ENCODE measurements around the gene LRRN3. TPM values are rescaled to one million over a fixed set of nuclear protein-coding genes. Genes with fewer than 3 reads are reported as not detected.

Gene LRRN3
- total and polyA plus RNA-seq, 2 of the 8 experiments (the other 6 are each of a cell fraction or from before 2014, with no cell fraction given) = 0.20 to 0.32 TPM

DNA sequence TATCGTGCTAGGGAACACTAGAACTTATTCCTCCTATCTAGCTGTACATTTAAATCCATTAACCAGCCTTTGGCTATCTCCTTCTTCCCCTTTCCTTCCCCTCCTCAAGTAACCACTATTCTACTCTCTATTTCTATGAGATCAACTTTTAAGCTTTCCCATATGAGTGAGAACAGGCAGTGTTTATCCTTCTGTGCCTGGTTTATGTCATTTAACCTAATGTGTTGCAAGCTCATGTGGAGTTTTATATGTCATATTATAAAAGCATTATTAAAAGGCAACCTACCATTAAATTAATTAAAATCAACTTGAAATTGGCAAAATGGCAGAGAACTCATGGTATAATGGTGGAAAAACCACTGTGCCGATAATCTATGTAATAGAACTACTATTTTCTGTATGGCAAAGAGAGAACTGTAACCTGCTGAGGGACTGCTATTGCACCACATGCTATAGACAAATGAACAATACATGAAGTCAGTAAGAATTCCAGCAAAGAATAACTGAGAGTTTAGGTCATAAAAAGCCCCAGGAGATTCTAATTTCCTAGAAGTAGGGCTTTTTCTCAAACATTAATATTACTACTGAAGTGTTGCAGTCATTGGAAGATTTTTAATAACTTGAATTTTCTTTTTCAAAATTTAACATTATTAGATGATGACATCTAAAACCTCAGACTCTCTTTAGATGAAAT lies 81.8 kb downstream of the LRRN3 start (continued):
- no peak for TF ChIP-seq ATF2 (IDR thresholded peaks at IDR 0.05; ENCODE audit: low read length)

Data from H1 (cell line).